ENCODE results near the gene NOA1. TPM values are rescaled to one million over a fixed set of nuclear protein-coding genes. Genes with fewer than 3 reads are reported as not detected.

NOA1 gene
- 17.9 and 18.2 TPM in 2 replicates for total RNA-seq
- polyA plus RNA-seq = 9.8 and 10.1 TPM in 2 replicates

GRCh38 chr4:56977321-56978012 is at the start of gene NOA1:
Gene NOA1 (minus strand): TSS chr4:56977606. CDS start chr4:56977585, 21 bp downstream.
- Histone ChIP-seq H3K4me3 (peak within 1 kb of the TSS; percentile 90), H3K4me2 (peak within 1 kb of the TSS; percentile 98), H3K27me3 (no peaks in the 10 kb centered on the region), H3K9me2 (replicated peaks; ENCODE audit: insufficient read depth) (no peaks in the 10 kb centered on the region), H3K79me2 (peaks cover 73% of the 10 kb centered on the region), H3K36me3 (replicated peaks; ENCODE audit: insufficient read depth, low read depth) (no peaks in the 10 kb centered on the region), H4K20me1 (ENCODE audit: insufficient read depth, poor library complexity, severe bottlenecking) (peaks cover 35% of the 10 kb centered on the region), H3K27ac (peak within 1 kb of the TSS; percentile 91), H3K4me1 (ENCODE audit: insufficient read depth) (peaks cover 14% of the 10 kb centered on the region), H3K9me3 (ENCODE audit: low read depth) (peaks cover 11% of the 10 kb centered on the region), H2AFZ (peak within 1 kb of the TSS; percentile 94)
- peak; percentile 98 for DNase-seq (ENCODE audit: low spot score)
- WGBS (ENCODE audit: low lambda C conversion rate, missing lambda C conversion rate) = 2% methylated on average over 46 of the region's 51 CpGs
- TF ChIP-seq CTCF (IDR thresholded peaks at IDR 0.05; ENCODE audit: poor library complexity) (no peak), EZH2 (IDR thresholded peaks at IDR 0.05; ENCODE audit: borderline replicate concordance) (no peak), EZH2phosphoT487 (IDR thresholded peaks at IDR 0.05; ENCODE audit: low read depth, severe bottlenecking, unreplicated experiment) (no peak)

- Histone ChIP-seq H4K20me1 (ENCODE audit: insufficient read depth, poor library complexity, severe bottlenecking) (no peaks in the 10 kb centered on the region), H3K36me3 (replicated peaks; ENCODE audit: insufficient read depth, low read depth) (peaks cover 5% of the 10 kb centered on the region), H3K79me2 (no peaks in the 10 kb centered on the region), H3K4me3 (no peak overlapping the region), H3K9me3 (ENCODE audit: low read depth) (no peaks in the 10 kb centered on the region), H3K27ac (no peak overlapping the region), H3K4me2 (no peak overlapping the region), H3K27me3 (no peaks in the 10 kb centered on the region), H3K9me2 (replicated peaks; ENCODE audit: insufficient read depth) (no peaks in the 10 kb centered on the region), H3K4me1 (ENCODE audit: insufficient read depth) (no peaks in the 10 kb centered on the region), H2AFZ (no peak overlapping the region)
- TF ChIP-seq EZH2phosphoT487 (IDR thresholded peaks at IDR 0.05; ENCODE audit: low read depth, severe bottlenecking, unreplicated experiment) = no peak
- no peak for TF ChIP-seq EZH2 (IDR thresholded peaks at IDR 0.05; ENCODE audit: borderline replicate concordance)
- no peak for TF ChIP-seq CTCF (IDR thresholded peaks at IDR 0.05; ENCODE audit: poor library complexity)
- 72% methylated on average over 4 of the region's 4 CpGs for WGBS (ENCODE audit: low lambda C conversion rate, missing lambda C conversion rate)
- DNase-seq (ENCODE audit: low spot score) = no peak
Measured at GRCh38 chr4:57023104-57023503, 45.7 kb upstream of the NOA1 start.

- H3K9me3 ChIP-seq (ENCODE audit: low read depth) = no peaks in the 10 kb centered on the region
- no peaks in the 10 kb centered on the region for H3K4me1 ChIP-seq (ENCODE audit: insufficient read depth)
- H3K27me3 ChIP-seq = no peaks in the 10 kb centered on the region
- no peak overlapping the region for H3K4me3 ChIP-seq
- H4K20me1 ChIP-seq (ENCODE audit: insufficient read depth, poor library complexity, severe bottlenecking) = no peaks in the 10 kb centered on the region
- H3K79me2 ChIP-seq = no peaks in the 10 kb centered on the region
- H3K36me3 ChIP-seq (replicated peaks; ENCODE audit: insufficient read depth, low read depth) = peaks cover 5% of the 10 kb centered on the region
- 80% methylated on average over 5 of the region's 5 CpGs for WGBS (ENCODE audit: low lambda C conversion rate, missing lambda C conversion rate)
- H2AFZ ChIP-seq = no peak overlapping the region
- H3K4me2 ChIP-seq = no peak overlapping the region
- no peak for DNase-seq (ENCODE audit: low spot score)
- H3K9me2 ChIP-seq (replicated peaks; ENCODE audit: insufficient read depth) = no peaks in the 10 kb centered on the region
- TF ChIP-seq EZH2phosphoT487 (IDR thresholded peaks at IDR 0.05; ENCODE audit: low read depth, severe bottlenecking, unreplicated experiment) = no peak
- TF ChIP-seq CTCF (IDR thresholded peaks at IDR 0.05; ENCODE audit: poor library complexity) = no peak
- TF ChIP-seq EZH2 (IDR thresholded peaks at IDR 0.05; ENCODE audit: borderline replicate concordance) = no peak
- no peak overlapping the region for H3K27ac ChIP-seq
Measured at GRCh38 chr4:57020467-57021101, 43.2 kb upstream of the NOA1 start.

Data from hepatocyte (in vitro differentiated cells).